Renal cortex interstitium (tissue), 11 donors: ENCODE measurements around the gene TBC1D2. TPM values are rescaled to one million over a fixed set of nuclear protein-coding genes. Genes with fewer than 3 reads are reported as not detected.
"Not testable (repeated sequence)": the region's sequence is repeated elsewhere in the genome, so short reads cannot be mapped to it uniquely, and the experiment has no call there.

Experiments used
- DNase-seq, 11 donors: peaks; one replicate each; pipeline ENCODE4 v3.0.0-alpha.2; 2013; ENCODE audit warnings: low read depth in 9 of 11, low spot score in 4 of 11; ENCODE audit errors: extremely low read depth in 1 of 11
- polyA plus RNA-seq, 3 donors: library from polyadenylated mRNA; unstranded; fragments of 120-200 nt; gene quantifications; one replicate each; pipeline ENCODE4 v1.2.1, GENCODE V29; 2013; ENCODE audit not compliant: insufficient read length in 3 of 3

The TBC1D2 gene
- polyA plus RNA-seq, 3 donors = 2.9 to 3.6 (median 3.5) TPM

DNA sequence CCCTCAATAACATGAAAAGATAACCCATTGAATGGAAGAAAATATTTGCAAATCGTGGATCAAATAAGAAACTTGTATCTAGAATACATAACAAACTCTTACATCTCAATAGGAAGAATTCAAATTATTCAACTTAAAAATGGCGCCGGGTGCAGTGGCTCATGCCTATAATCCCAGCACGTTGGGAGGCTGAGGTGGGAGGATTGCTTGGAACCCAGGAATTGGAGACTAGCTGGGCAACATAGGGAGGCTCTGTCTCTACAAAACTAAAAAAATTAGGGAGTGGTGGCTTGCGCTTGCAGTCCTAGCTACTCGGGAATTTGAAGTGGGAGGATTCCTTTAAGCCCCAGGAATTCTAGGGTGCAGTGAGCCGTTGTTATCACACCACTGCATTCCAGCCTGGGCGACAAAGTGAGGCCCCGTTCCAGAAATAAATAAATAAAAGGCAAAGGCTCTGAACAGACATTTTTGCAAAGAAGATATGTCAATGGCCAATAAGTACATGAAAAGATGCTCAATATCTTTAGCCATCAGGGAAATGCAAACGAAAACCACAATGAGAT is 21.5 kb upstream of the TBC1D2 start:
- DNase-seq = no peak

- DNase-seq = no peak
Observed at GRCh38 chr9:98275159-98275558, 19.7 kb upstream of the TBC1D2 start.

- DNase-seq = no peak
Observed at GRCh38 chr9:98272083-98272482, 16.6 kb upstream of the TBC1D2 start.

- no peak for DNase-seq
Observed at GRCh38 chr9:98271479-98271878, 16.0 kb upstream of the TBC1D2 start.

- DNase-seq = not testable (repeated sequence)
Observed at GRCh38 chr9:98270284-98270683, 14.8 kb upstream of the TBC1D2 start.

DNA sequence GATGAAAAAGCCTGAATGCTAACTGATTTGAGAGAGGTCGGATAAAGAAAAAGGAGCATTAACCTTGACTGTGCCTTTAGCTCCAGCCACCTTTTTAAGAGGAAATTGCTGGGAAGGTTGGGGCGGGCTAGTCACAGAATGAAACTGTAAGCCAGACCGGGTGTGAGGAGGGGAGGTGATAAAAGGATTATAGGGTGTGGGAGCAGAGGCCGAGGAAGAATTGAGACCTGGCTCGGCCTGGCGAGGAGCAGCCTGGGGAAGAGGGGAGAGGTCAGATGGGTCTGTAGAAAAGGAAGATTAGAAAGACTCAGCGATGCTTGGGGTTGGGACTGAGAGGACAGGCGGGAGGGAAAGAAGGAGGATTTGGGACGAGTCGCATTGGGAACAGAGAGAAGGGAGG is 14.2 kb upstream of the TBC1D2 start:
- DNase-seq = not testable (repeated sequence)

- not testable (repeated sequence) for DNase-seq
Observed at GRCh38 chr9:98267556-98267955, 12.1 kb upstream of the TBC1D2 start.

DNA sequence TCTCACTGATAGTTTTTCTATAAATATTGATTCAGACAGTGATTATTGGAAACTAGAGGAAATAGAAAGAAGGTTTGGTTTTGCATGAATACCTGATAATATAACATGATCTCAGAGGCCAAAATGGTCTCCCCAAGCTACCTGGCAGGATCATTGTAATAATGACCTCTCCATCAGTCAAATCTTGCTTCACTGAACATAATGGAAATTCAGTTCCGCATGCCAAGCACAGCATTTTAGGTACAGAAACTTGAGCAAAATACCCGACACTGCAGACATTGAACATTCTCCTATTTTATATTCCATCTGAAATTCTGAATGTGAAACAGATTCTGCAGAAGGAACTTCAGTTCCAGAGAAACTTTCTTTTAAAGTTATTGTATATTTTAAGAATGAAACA is 9.1 kb upstream of the TBC1D2 start:
- DNase-seq = peak in 1 of 11 donors; percentile 42

GRCh38 chr9:98263482-98264357 is 8.3 kb upstream of the TBC1D2 start:
- DNase-seq = peak in 6 of 11 donors; percentile 47 to 73 (median 56)

- no peak for DNase-seq
Observed at GRCh38 chr9:98263080-98263479, 7.6 kb upstream of the TBC1D2 start.

DNA sequence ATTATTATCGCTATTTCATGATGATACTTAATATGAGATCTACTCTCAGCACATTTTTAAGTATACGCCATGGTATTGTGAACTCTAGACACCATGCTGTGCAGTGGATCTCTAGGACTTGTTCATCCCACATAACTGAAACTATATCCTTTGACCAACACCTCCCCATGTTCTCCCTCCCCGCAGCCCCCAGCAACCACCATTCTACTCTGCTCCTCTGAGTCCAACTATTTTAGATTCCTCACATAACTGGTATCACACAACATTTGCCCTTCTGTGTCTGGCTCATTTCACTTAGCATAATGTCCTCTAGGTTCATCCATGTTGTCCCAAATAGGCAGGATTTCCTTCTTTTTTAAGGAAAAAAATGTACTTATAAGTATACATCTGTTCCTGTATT is 6.6 kb upstream of the TBC1D2 start:
- no peak for DNase-seq

GRCh38 chr9:98260635-98261034 is 5.2 kb upstream of the TBC1D2 start:
- DNase-seq = no peak

- no peak for DNase-seq
Observed at GRCh38 chr9:98259791-98260190, 4.3 kb upstream of the TBC1D2 start.

GRCh38 chr9:98256756-98257155 is 1.3 kb upstream of the TBC1D2 start:
- DNase-seq = no peak

DNA sequence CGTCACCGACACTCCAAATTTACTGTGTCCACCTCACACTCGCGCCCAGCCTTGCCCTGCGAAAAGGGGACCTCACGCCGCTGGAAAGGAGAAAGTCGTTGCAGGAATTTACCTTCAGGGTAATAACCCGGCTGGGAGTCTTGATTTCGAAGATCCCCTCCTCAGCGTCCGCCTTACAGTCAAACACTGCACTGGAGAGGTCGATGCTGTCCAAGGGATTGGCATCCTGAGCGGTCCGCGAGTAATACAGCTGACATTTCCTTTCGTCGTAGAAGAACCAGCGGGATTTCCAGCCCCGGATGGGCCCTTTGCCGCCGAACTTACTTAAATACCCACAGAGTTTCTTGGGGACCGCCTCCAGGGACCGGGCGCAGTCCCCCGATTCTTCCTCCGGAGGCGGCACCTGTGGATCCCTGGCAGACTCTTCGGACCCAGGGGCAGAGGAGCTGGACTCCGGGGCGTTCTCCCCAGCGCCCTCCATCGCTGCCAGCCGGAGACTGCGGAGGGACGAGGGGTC is 330 bp downstream of the TBC1D2 start:
- DNase-seq = peak in 2 of 11 donors; percentile 27 to 32

GRCh38 chr9:98254228-98255060 is 1.0 kb downstream of the TBC1D2 start:
- no peak for DNase-seq

DNA sequence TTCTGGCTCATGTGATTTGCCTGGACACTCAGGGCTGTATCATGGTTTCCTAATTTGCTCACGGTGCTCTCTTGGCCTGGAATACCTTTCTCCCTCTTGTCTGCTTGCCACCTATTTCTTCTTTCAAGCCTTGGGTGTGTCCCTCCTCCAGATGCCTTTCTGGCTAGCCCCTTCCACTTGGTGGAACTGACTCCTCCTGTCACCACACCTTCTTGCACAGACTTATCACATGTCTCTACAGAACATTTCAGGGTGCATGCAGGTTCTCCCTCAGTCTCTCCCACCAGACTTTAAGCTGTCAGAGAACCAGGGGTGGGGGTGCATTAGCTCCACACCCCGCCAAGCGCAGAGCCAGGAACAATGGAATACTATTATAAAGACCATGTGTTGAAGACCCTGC is 1.9 kb downstream of the TBC1D2 start:
- no peak for DNase-seq

DNA sequence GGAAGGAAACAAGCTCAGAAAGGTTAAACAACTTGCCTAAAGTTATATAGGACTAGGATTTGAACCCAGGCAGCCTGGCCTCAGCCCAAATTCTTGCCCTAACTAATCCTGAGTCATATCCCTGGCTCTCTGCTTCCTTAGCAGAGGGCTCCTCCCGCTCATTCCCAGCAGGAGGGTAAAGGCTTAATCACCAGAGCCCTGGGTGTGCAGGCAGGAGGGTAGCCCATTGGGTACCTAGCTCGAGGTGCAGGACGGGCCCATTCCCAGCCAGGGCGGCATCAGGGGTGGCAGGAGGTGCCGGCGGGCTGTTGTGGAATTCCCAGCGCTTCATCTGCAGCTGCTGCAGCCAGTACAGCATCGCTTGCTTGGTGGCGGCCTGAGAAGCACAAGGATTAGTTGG is 3.9 kb downstream of the TBC1D2 start:
- no peak for DNase-seq

DNA sequence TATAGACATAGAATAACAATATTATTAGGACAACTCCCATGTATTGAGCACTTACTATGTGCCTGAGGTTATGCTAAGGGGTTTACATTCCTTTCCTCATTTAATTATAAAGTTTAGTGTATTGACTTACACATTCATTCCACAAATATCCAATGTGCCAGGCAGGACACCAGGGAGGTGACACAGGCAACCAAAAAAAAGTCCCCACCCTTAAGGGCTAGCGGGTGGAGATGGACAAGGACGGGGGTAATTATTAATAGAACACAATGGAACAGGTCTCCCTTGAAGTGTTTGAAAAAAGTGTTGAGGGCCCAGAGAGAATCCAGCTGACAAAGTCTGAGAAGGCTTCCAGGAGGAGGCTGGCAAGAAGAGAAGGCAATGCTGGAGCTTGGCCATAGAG is 5.7 kb downstream of the TBC1D2 start:
- DNase-seq = no peak
